ENCODE measurements around the gene NR6A1. TPM values are rescaled to one million over a fixed set of nuclear protein-coding genes. Genes with fewer than 3 reads are reported as not detected.

NR6A1 gene
- total and polyA plus RNA-seq, 2 of the 8 experiments (the other 6 are each of a cell fraction or from before 2014, with no cell fraction given), result 93.2 to 237 TPM

DNA sequence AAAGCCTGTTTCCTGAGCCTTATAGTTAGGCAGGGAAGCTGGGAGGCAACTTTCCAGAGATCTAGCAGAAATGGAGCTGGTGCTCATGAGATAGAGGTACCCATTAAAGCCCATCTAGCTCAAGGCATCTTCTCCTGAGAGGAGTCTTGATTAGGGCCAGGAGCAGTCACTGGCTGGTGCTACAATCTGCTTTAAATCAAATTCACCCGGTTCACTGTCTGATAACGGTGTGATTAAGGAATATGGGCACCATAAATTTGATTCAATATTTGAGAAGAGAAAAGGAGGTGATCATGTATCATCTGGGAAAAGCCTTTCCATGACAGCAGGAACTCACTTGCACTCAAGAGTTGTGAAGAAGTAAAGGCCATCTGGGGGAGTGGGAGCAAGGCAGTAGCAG lies 240.0 kb downstream of the NR6A1 start (continued):
- TF ChIP-seq CTBP2 (IDR thresholded peaks at IDR 0.05; ENCODE audit: borderline replicate concordance, insufficient read depth, insufficient read length, low read length), result no peak
- no peak for TF ChIP-seq GTF2F1 (IDR thresholded peaks at IDR 0.05; ENCODE audit: borderline replicate concordance, low read depth, low read length)

All from H1 (cell line).